HepG2 (cell line): ENCODE measurements around the gene MAMDC2. TPM values are rescaled to one million over a fixed set of nuclear protein-coding genes. Genes with fewer than 3 reads are reported as not detected.

Experiments
- ATAC-seq: fragments of 200-7000 bp; cut with Tn5 transposase; 3 replicates; pipeline ENCODE4 v1.9.1; 2020; ENCODE audit warnings: mild to moderate bottlenecking, moderate library complexity
- BruUV-seq: library from RNA; stranded (reverse); fragments of 400-500 nt; replicated peaks from 2 replicates; lab custom pipeline; 2021; lab: Mats Ljungman, UMichigan
- CTCF ChIA-PET: fragments of 300-600 bp; formaldehyde crosslinking; extraction: SDS; loops from one replicate; lab custom pipeline; 2021; ENCODE audit warnings: low total read pairs, inconsistent platforms, low intra/inter-chr PET ratio; lab: Yijun Ruan, JAX
- POLR2A ChIA-PET: fragments of 350-600 bp; sonication (Branson Sonifier 250); formaldehyde crosslinking; loops from one replicate; lab custom pipeline; 2020; ENCODE audit warnings: antibody characterized with exemption, inconsistent platforms; lab: Yijun Ruan, JAX
- DNase-seq: peaks from one replicate; pipeline ENCODE4 v3.0.0-alpha.2; 2015; ENCODE audit warnings: low spot score
- FAIRE-seq: peaks from 3 replicates; lab custom pipeline; 2011; peaks lifted over from hg19 to GRCh38; lab: Jason Lieb, UNC
- H2AFZ ChIP-seq: one replicate; pipeline ENCODE4 v1.6.1; 2011; ENCODE audit warnings: low read length, inconsistent platforms
- H3K27ac ChIP-seq: fragments of 300-600 bp; 3 replicates; pipeline ENCODE4 v1.8.0; 2011; ENCODE audit warnings: mixed run types, mild to moderate bottlenecking, mixed read lengths, low read length, inconsistent platforms; ENCODE audit not compliant: insufficient read depth; ENCODE audit errors: extremely low read length
- H3K27me3 ChIP-seq, 2 experiments: fragments of 200-600 bp in 1 of 2; 2 replicates in 1 of 2; 3 replicates in 1 of 2; pipeline versions ENCODE4 v1.6.0 to v1.8.0; 2011; ENCODE audit warnings: low read length in 2 of 2, mild to moderate bottlenecking in 2 of 2, moderate library complexity in 2 of 2, inconsistent platforms in 1 of 2; ENCODE audit not compliant: insufficient read depth in 2 of 2, control insufficient read depth in 1 of 2
- H3K36me3 ChIP-seq, 2 experiments: fragments of 200-600 bp in 1 of 2; replicated peaks in 1 of 2; 2 replicates in 1 of 2; 3 replicates in 1 of 2; pipeline versions ENCODE4 v1.5.1 to v1.8.0; 2011; ENCODE audit warnings: low read length in 2 of 2, inconsistent platforms in 1 of 2; ENCODE audit not compliant: insufficient read depth in 2 of 2, control insufficient read depth in 1 of 2
- H3K4me1 ChIP-seq: 2 replicates; pipeline ENCODE4 v1.5.1; 2012; ENCODE audit warnings: low read length, inconsistent platforms; ENCODE audit not compliant: insufficient read depth
- H3K4me2 ChIP-seq: 2 replicates; pipeline ENCODE4 v1.6.0; 2011; ENCODE audit warnings: low read depth, low read length, inconsistent platforms
- H3K4me3 ChIP-seq, 3 experiments: fragments of 200-600 bp in 1 of 3; sonication (generic), shearing (Covaris generic) in 1 of 3; replicated peaks in 1 of 3; 2 replicates each; pipeline ENCODE4 v1.5.1; 2011 to 2016; ENCODE audit warnings: low read length in 3 of 3, inconsistent platforms in 2 of 3, low read depth in 2 of 3, mild to moderate bottlenecking in 2 of 3, control low read depth in 1 of 3, mixed read lengths in 1 of 3; ENCODE audit not compliant: insufficient read depth in 1 of 3
- H3K79me2 ChIP-seq: one replicate; pipeline ENCODE4 v1.6.1; 2011; ENCODE audit warnings: low read length, inconsistent platforms; ENCODE audit not compliant: insufficient read depth
- H3K9ac ChIP-seq: 2 replicates; pipeline ENCODE4 v1.6.0; 2011; ENCODE audit warnings: mild to moderate bottlenecking, low read depth, low read length, inconsistent platforms; ENCODE audit not compliant: insufficient read depth
- H3K9me3 ChIP-seq: 2 replicates; pipeline ENCODE4 v1.5.1; 2012; ENCODE audit warnings: mild to moderate bottlenecking, low read length
- H4K20me1 ChIP-seq: 2 replicates; pipeline ENCODE4 v1.6.0; 2011; ENCODE audit warnings: inconsistent platforms, mild to moderate bottlenecking, low read length, moderate library complexity; ENCODE audit not compliant: insufficient read depth
- NFYC ChIP-seq: IDR thresholded peaks from 2 replicates; pipeline ENCODE4 v1.6.1; 2016; ENCODE audit warnings: missing genetic modification reagents, missing compliant biosample characterization
- NR1H2 ChIP-seq: sonication (generic); formaldehyde crosslinking; IDR thresholded peaks from 2 replicates; pipeline ENCODE4 v1.8.1; 2022; ENCODE audit warnings: low read depth, missing genetic modification reagents, borderline replicate concordance
- ZFAT ChIP-seq: sonication (generic); formaldehyde crosslinking; conservative IDR thresholded peaks from 2 replicates; pipeline ENCODE4 v1.8.1; 2023; ENCODE audit warnings: missing genetic modification reagents, inconsistent platforms
- ZNF7 ChIP-seq: IDR thresholded peaks from 2 replicates; pipeline ENCODE4 v1.6.1; 2016; ENCODE audit warnings: missing biosample characterization, missing genetic modification reagents
- ZNF720 ChIP-seq: sonication (generic); formaldehyde crosslinking; IDR thresholded peaks from 2 replicates; pipeline ENCODE4 v1.4.0; 2020; ENCODE audit warnings: missing genetic modification reagents
- ZNF775 ChIP-seq: sonication (generic); formaldehyde crosslinking; IDR thresholded peaks from 2 replicates; pipeline ENCODE4 v1.4.0; 2020; ENCODE audit warnings: missing genetic modification reagents, mild to moderate bottlenecking, moderate library complexity, borderline replicate concordance
- ZNF83 ChIP-seq: sonication (generic); formaldehyde crosslinking; IDR thresholded peaks from 2 replicates; pipeline ENCODE4 v1.4.0; 2020; ENCODE audit warnings: missing genetic modification reagents, mild to moderate bottlenecking, borderline replicate concordance
- WGBS: methylation state at CpG from one replicate; pipeline ENCODE4 v1.1.6; 2017; ENCODE audit warnings: low lambda C conversion rate; 5-methylcytosine and 5-hydroxymethylcytosine counted together
- in situ Hi-C: cut with HindIII; loops from 2 replicates; pipeline ENCODE4 v1.10.0; 2017; ENCODE audit warnings: low pct_unique_long_range_greater_than_20kb; ENCODE audit not compliant: extremely low pct_ligation_motif_present
- intact Hi-C: fragments of 100-400 bp; cut with micrococcal nuclease; formaldehyde crosslinking; loops from one replicate; pipeline ENCODE4 v1.10.0; 2022; ENCODE audit not compliant: unreplicated experiment
- polyA plus RNA-seq, 8 experiments: library from polyadenylated mRNA; depleted of rRNA in 3 of 8; stranded (reverse) in 7 of 8; unstranded in 1 of 8; fragments of >200 nt; fragmentation: Illumina TruSeq in 4 of 8; extraction: Trizol in 4 of 8; gene quantifications; 2 replicates each; pipeline versions ENCODE4 v1.2.1 to v1.2.3, GENCODE V29; 2011 to 2016; ENCODE audit warnings: low read depth in 4 of 8, missing spikeins in 1 of 8, mixed read lengths in 1 of 8; ENCODE audit not compliant: insufficient read depth in 1 of 8
- total RNA-seq, 5 experiments: library from RNA; depleted of rRNA; stranded (reverse); fragments of >200 nt; fragmentation: Illumina TruSeq; extraction: Trizol; gene quantifications; 2 replicates each; pipeline ENCODE4 v1.2.3, GENCODE V29; 2016; ENCODE audit warnings: low read depth in 1 of 5
- TF ChIP-seq, protein P1 (sequence below): sonication (generic); formaldehyde crosslinking; conservative IDR thresholded peaks from 2 replicates; pipeline ENCODE4 v1.4.0; 2020; ENCODE audit warnings: mild to moderate bottlenecking, missing genetic modification reagents, moderate library complexity
- TF ChIP-seq, protein P2 (sequence below), 2 experiments: IDR thresholded peaks; 2 replicates each; pipeline ENCODE4 v1.6.1; 2011 to 2012; ENCODE audit warnings: low read length in 2 of 2, borderline replicate concordance in 1 of 2, low read depth in 1 of 2, mild to moderate bottlenecking in 1 of 2, moderate library complexity in 1 of 2
- TF ChIP-seq, protein P3 (sequence below): sonication (generic); formaldehyde crosslinking; IDR thresholded peaks from 2 replicates; pipeline ENCODE4 v1.8.0; 2023; ENCODE audit warnings: mild to moderate bottlenecking, missing genetic modification reagents

Gene MAMDC2
- total and polyA plus RNA-seq, 2 of the 13 experiments (the other 11 are each of a cell fraction or from before 2014, with no cell fraction given), result not detected

DNA sequence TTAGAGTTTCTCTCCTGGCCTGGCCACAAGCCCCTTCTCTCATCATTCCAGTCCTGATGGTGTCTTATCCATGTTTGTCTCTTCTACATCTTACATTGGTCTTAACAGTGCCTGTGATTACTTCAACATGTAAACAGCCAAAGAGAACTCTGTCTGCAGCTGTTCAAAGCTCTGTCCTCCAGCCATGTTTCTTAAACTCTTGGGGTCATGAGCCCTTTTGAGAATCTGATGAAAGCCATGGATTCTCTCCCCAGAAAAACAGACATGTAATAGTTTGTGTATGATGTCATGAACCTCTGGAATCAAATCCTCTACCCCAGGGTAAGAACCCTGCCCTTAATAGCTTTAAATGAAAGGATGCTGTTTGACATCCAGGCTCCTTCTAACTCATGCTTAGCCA is 30.1 kb downstream of the MAMDC2 start:
- no peaks in the 10 kb centered on the region for H3K36me3 ChIP-seq
- ChIA-PET POLR2A (no interaction called here), CTCF (no interaction called here)
- ATAC-seq (no peak), DNase-seq (no peak), FAIRE-seq (no peak)
- in situ Hi-C loops, result no loop called here
- H3K9me3 ChIP-seq, result no peaks in the 10 kb centered on the region
- H3K4me1 ChIP-seq, result no peaks in the 10 kb centered on the region
- H3K4me2 ChIP-seq, result no peak overlapping the region
- BruUV-seq, result no TSS peak
- H3K27me3 ChIP-seq, result peaks cover 0 to 11% of the 10 kb centered on the region in 2 experiments; a peak in 1 of 5 replicates
- H3K4me3 ChIP-seq, result no peak overlapping the region
- TF ChIP-seq ZFAT (CRISPR knock-in tag), result no peak
- no peak for TF ChIP-seq ZNF720 (CRISPR knock-in tag)
- no peak for TF ChIP-seq ZNF83 (CRISPR knock-in tag)
- TF ChIP-seq ZNF775, result no peak
- TF ChIP-seq, protein P1, sequence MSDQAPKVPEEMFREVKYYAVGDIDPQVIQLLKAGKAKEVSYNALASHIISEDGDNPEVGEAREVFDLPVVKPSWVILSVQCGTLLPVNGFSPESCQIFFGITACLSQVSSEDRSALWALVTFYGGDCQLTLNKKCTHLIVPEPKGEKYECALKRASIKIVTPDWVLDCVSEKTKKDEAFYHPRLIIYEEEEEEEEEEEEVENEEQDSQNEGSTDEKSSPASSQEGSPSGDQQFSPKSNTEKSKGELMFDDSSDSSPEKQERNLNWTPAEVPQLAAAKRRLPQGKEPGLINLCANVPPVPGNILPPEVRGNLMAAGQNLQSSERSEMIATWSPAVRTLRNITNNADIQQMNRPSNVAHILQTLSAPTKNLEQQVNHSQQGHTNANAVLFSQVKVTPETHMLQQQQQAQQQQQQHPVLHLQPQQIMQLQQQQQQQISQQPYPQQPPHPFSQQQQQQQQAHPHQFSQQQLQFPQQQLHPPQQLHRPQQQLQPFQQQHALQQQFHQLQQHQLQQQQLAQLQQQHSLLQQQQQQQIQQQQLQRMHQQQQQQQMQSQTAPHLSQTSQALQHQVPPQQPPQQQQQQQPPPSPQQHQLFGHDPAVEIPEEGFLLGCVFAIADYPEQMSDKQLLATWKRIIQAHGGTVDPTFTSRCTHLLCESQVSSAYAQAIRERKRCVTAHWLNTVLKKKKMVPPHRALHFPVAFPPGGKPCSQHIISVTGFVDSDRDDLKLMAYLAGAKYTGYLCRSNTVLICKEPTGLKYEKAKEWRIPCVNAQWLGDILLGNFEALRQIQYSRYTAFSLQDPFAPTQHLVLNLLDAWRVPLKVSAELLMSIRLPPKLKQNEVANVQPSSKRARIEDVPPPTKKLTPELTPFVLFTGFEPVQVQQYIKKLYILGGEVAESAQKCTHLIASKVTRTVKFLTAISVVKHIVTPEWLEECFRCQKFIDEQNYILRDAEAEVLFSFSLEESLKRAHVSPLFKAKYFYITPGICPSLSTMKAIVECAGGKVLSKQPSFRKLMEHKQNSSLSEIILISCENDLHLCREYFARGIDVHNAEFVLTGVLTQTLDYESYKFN (CRISPR knock-in tag), result no peak
- no peaks in the 10 kb centered on the region for H4K20me1 ChIP-seq
- H3K9ac ChIP-seq, result no peak overlapping the region
- intact Hi-C loops, result no loop called here
- H2AFZ ChIP-seq, result no peak overlapping the region
- no peaks in the 10 kb centered on the region for H3K79me2 ChIP-seq
- H3K27ac ChIP-seq, result no peak overlapping the region

DNA sequence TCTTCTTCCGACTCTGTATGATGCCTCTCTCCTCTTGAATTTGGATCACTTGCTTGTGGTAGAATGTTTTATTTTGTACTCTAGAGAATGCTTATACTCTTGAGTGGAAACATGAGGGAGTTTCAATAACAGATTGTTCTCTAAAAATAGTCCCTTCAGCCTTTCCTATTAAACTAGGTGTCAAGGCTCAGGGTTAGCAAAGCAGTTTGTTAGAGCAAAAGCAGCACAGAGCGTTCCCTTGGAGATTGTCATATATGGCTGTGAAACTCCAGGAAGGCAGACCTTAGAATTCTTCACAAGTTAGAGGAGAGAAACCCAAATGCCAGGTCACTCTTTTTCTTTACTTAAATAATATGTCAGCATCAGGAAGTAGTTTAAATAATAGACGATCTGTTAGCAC is 33.0 kb downstream of the MAMDC2 start:
- H3K4me1 ChIP-seq, result no peaks in the 10 kb centered on the region; the same call in 1 of the 2 replicates
- DNase-seq, result no peak
- no peaks in the 10 kb centered on the region for H3K79me2 ChIP-seq
- ChIA-PET POLR2A (no interaction called here), CTCF (no interaction called here)
- intact Hi-C loops (no loop called here), in situ Hi-C loops (no loop called here)
- H3K27me3 ChIP-seq, result peaks cover 0 to 9% of the 10 kb centered on the region in 2 experiments; a peak in 1 of 5 replicates
- H3K9ac ChIP-seq, result no peak overlapping the region
- H3K4me2 ChIP-seq, result no peak overlapping the region
- ATAC-seq, result no peak
- H4K20me1 ChIP-seq, result no peaks in the 10 kb centered on the region
- no peak overlapping the region for H3K27ac ChIP-seq
- H3K4me3 ChIP-seq, result no peak overlapping the region
- no TSS peak for BruUV-seq
- no peak for FAIRE-seq
- H3K36me3 ChIP-seq, result no peaks in the 10 kb centered on the region
- no peak overlapping the region for H2AFZ ChIP-seq
- H3K9me3 ChIP-seq, result no peaks in the 10 kb centered on the region
- WGBS, result 0% methylated on average over 3 of the region's 3 CpGs
- TF ChIP-seq ZNF7 (CRISPR knock-in tag) (no peak), NFYC (CRISPR knock-in tag) (no peak), NR1H2 (CRISPR knock-in tag) (no peak)
- TF ChIP-seq, protein P2, sequence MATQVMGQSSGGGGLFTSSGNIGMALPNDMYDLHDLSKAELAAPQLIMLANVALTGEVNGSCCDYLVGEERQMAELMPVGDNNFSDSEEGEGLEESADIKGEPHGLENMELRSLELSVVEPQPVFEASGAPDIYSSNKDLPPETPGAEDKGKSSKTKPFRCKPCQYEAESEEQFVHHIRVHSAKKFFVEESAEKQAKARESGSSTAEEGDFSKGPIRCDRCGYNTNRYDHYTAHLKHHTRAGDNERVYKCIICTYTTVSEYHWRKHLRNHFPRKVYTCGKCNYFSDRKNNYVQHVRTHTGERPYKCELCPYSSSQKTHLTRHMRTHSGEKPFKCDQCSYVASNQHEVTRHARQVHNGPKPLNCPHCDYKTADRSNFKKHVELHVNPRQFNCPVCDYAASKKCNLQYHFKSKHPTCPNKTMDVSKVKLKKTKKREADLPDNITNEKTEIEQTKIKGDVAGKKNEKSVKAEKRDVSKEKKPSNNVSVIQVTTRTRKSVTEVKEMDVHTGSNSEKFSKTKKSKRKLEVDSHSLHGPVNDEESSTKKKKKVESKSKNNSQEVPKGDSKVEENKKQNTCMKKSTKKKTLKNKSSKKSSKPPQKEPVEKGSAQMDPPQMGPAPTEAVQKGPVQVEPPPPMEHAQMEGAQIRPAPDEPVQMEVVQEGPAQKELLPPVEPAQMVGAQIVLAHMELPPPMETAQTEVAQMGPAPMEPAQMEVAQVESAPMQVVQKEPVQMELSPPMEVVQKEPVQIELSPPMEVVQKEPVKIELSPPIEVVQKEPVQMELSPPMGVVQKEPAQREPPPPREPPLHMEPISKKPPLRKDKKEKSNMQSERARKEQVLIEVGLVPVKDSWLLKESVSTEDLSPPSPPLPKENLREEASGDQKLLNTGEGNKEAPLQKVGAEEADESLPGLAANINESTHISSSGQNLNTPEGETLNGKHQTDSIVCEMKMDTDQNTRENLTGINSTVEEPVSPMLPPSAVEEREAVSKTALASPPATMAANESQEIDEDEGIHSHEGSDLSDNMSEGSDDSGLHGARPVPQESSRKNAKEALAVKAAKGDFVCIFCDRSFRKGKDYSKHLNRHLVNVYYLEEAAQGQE (IDR thresholded peaks at IDR 0.05; ENCODE audit: borderline replicate concordance in 1 of 2, low read depth in 1 of 2, low read length in 2 of 2), result no peak
- TF ChIP-seq, protein P3, sequence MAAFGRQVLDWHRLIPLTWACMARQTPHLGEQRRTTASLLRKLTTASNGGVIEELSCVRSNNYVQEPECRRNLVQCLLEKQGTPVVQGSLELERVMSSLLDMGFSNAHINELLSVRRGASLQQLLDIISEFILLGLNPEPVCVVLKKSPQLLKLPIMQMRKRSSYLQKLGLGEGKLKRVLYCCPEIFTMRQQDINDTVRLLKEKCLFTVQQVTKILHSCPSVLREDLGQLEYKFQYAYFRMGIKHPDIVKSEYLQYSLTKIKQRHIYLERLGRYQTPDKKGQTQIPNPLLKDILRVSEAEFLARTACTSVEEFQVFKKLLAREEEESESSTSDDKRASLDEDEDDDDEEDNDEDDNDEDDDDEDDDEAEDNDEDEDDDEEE, result no peak
